HEK293 (cell line): Measurements from ENCODE around the gene CTAGE9.

Source experiments
- CTCF ChIA-PET: fragments of 350-600 bp; formaldehyde crosslinking; extraction: SDS; loops from one replicate; lab custom pipeline; 2021; ENCODE audit warnings: antibody characterized with exemption; lab: Yijun Ruan, JAX
- POLR2A ChIA-PET: fragments of 300-600 bp; formaldehyde crosslinking; extraction: SDS; loops from one replicate; lab custom pipeline; 2020; ENCODE audit warnings: antibody characterized with exemption, inconsistent platforms; lab: Yijun Ruan, JAX
- H3K27ac ChIP-seq: fragments of 200-500 bp; sonication (Bioruptor generic); 2 replicates; pipeline ENCODE4 v1.5.1; 2014; ENCODE audit warnings: low read depth, low read length, control low read depth, inconsistent platforms; ENCODE audit errors: extremely low read depth
- H3K36me3 ChIP-seq, 2 experiments: fragments of 200-500 bp in 1 of 2; sonication (Bioruptor generic) in 1 of 2; 1 replicate in 1 of 2; 2 replicates in 1 of 2; pipeline ENCODE4 v1.5.1; 2014 to 2017; ENCODE audit warnings: inconsistent platforms in 2 of 2, low read length in 2 of 2; ENCODE audit not compliant: control insufficient read depth in 2 of 2, insufficient read depth in 1 of 2
- H3K4me1 ChIP-seq: fragments of 200-500 bp; sonication (Bioruptor generic); 2 replicates; pipeline ENCODE4 v1.5.1; 2014; ENCODE audit warnings: mild to moderate bottlenecking, low read length, inconsistent platforms; ENCODE audit not compliant: control insufficient read depth, insufficient read depth
- H3K4me3 ChIP-seq: 2 replicates; pipeline ENCODE4 v1.5.1; 2011; ENCODE audit warnings: low read depth, mild to moderate bottlenecking, control low read depth, low read length, moderate library complexity
- H3K9me3 ChIP-seq: fragments of 200-500 bp; sonication (Bioruptor generic); 2 replicates; pipeline ENCODE4 v1.5.1; 2014; ENCODE audit warnings: low read depth, low read length, inconsistent platforms; ENCODE audit not compliant: control insufficient read depth, insufficient read depth
- FEZF1 ChIP-seq: fragments of 450-650 bp; formaldehyde crosslinking; IDR thresholded peaks from 2 replicates; pipeline ENCODE4 v1.5.1; 2016; ENCODE audit warnings: missing biosample characterization, missing genetic modification characterization
- SETDB1 ChIP-seq: IDR thresholded peaks from one replicate; pipeline ENCODE4 v1.6.1; 2017; ENCODE audit warnings: mild to moderate bottlenecking, low read length, moderate library complexity, mixed read lengths; ENCODE audit not compliant: insufficient read length
- WT1 ChIP-seq: fragments of 450-650 bp; formaldehyde crosslinking; IDR thresholded peaks from 2 replicates; pipeline ENCODE4 v1.5.1; 2016; ENCODE audit warnings: missing biosample characterization, missing genetic modification characterization
- ZBTB17 ChIP-seq: fragments of 450-650 bp; formaldehyde crosslinking; IDR thresholded peaks from 2 replicates; pipeline ENCODE4 v1.5.1; 2016; ENCODE audit warnings: missing biosample characterization, missing genetic modification characterization
- ZBTB8A ChIP-seq: fragments of 450-650 bp; formaldehyde crosslinking; IDR thresholded peaks from 2 replicates; pipeline ENCODE4 v1.5.1; 2016; ENCODE audit warnings: missing biosample characterization, missing genetic modification characterization
- ZFHX2 ChIP-seq: fragments of 450-650 bp; formaldehyde crosslinking; conservative IDR thresholded peaks from 2 replicates; pipeline ENCODE4 v1.5.1; 2016; ENCODE audit warnings: missing biosample characterization, missing genetic modification characterization
- ZIC2 ChIP-seq: fragments of 450-650 bp; formaldehyde crosslinking; IDR thresholded peaks from 2 replicates; pipeline ENCODE4 v1.5.1; 2016; ENCODE audit warnings: missing biosample characterization, missing genetic modification characterization
- ZNF175 ChIP-seq: fragments of 450-650 bp; formaldehyde crosslinking; IDR thresholded peaks from 2 replicates; pipeline ENCODE4 v1.5.1; 2016; ENCODE audit warnings: missing biosample characterization, missing genetic modification characterization
- ZNF221 ChIP-seq: fragments of 450-650 bp; formaldehyde crosslinking; IDR thresholded peaks from 2 replicates; pipeline ENCODE4 v1.5.1; 2017; ENCODE audit warnings: missing biosample characterization, missing genetic modification characterization, borderline replicate concordance
- ZNF274 ChIP-seq, 2 experiments: fragments of 200-500 bp in 1 of 2; fragments of 450-650 bp in 1 of 2; sonication (Bioruptor generic) in 1 of 2; formaldehyde crosslinking in 1 of 2; IDR thresholded peaks; 2 replicates each; pipeline versions ENCODE4 v1.5.1 to v1.6.1; 2014 to 2016; ENCODE audit warnings: borderline replicate concordance in 1 of 2, inconsistent platforms in 1 of 2, low read length in 1 of 2, missing biosample characterization in 1 of 2, missing genetic modification characterization in 1 of 2
- ZNF350 ChIP-seq: fragments of 450-650 bp; formaldehyde crosslinking; IDR thresholded peaks from 2 replicates; pipeline ENCODE4 v1.5.0; 2017; ENCODE audit warnings: missing biosample characterization, mild to moderate bottlenecking, missing genetic modification characterization
- ZNF394 ChIP-seq: fragments of 450-650 bp; formaldehyde crosslinking; IDR thresholded peaks from 2 replicates; pipeline ENCODE4 v1.5.1; 2016; ENCODE audit warnings: missing biosample characterization, missing genetic modification characterization, mild to moderate bottlenecking, moderate library complexity, borderline replicate concordance
- ZNF529 ChIP-seq: fragments of 450-650 bp; formaldehyde crosslinking; IDR thresholded peaks from 2 replicates; pipeline ENCODE4 v1.5.1; 2017; ENCODE audit warnings: missing genetic modification characterization, missing biosample characterization; ENCODE audit not compliant: insufficient replicate concordance
- ZNF549 ChIP-seq: fragments of 450-650 bp; IDR thresholded peaks from 2 replicates; pipeline ENCODE4 v1.5.1; 2018; ENCODE audit warnings: missing biosample characterization, missing genetic modification characterization, mild to moderate bottlenecking, inconsistent platforms, moderate library complexity
- ZNF621 ChIP-seq: fragments of 450-650 bp; formaldehyde crosslinking; IDR thresholded peaks from 2 replicates; pipeline ENCODE4 v1.5.1; 2017; ENCODE audit warnings: missing biosample characterization, missing genetic modification characterization
- ZNF623 ChIP-seq: fragments of 450-650 bp; formaldehyde crosslinking; IDR thresholded peaks from 2 replicates; pipeline ENCODE4 v1.5.1; 2016; ENCODE audit warnings: missing biosample characterization, missing genetic modification characterization
- ZNF777 ChIP-seq: fragments of 450-650 bp; formaldehyde crosslinking; IDR thresholded peaks from 2 replicates; pipeline ENCODE4 v1.5.1; 2017; ENCODE audit warnings: missing biosample characterization, missing genetic modification characterization, borderline replicate concordance
- ZNF791 ChIP-seq: fragments of 450-650 bp; formaldehyde crosslinking; IDR thresholded peaks from 2 replicates; pipeline ENCODE4 v1.5.1; 2016; ENCODE audit warnings: missing biosample characterization, missing genetic modification characterization
- ZSCAN23 ChIP-seq: fragments of 450-650 bp; formaldehyde crosslinking; IDR thresholded peaks from 2 replicates; pipeline ENCODE4 v1.5.1; 2016; ENCODE audit warnings: missing biosample characterization, missing genetic modification characterization
- ZXDB ChIP-seq: fragments of 450-650 bp; formaldehyde crosslinking; IDR thresholded peaks from 2 replicates; pipeline ENCODE4 v1.5.1; 2016; ENCODE audit warnings: missing biosample characterization, missing genetic modification characterization
- TF ChIP-seq, protein P1 (sequence below): fragments of 450-650 bp; formaldehyde crosslinking; IDR thresholded peaks from 2 replicates; pipeline ENCODE4 v1.5.1; 2016; ENCODE audit warnings: missing biosample characterization, missing genetic modification characterization
- TF ChIP-seq, protein P2 (sequence below): fragments of 450-650 bp; IDR thresholded peaks from 2 replicates; pipeline ENCODE4 v1.5.1; 2018; ENCODE audit warnings: missing biosample characterization, missing genetic modification characterization
- TF ChIP-seq, protein P3 (sequence below): fragments of 450-650 bp; formaldehyde crosslinking; IDR thresholded peaks from 2 replicates; pipeline ENCODE4 v1.5.1; 2017; ENCODE audit warnings: missing biosample characterization, missing genetic modification characterization
- TF ChIP-seq, protein P4 (sequence below): fragments of 450-650 bp; formaldehyde crosslinking; IDR thresholded peaks from 2 replicates; pipeline ENCODE4 v1.5.1; 2016; ENCODE audit warnings: missing biosample characterization, missing genetic modification characterization, low read depth

The CTAGE9 gene

DNA sequence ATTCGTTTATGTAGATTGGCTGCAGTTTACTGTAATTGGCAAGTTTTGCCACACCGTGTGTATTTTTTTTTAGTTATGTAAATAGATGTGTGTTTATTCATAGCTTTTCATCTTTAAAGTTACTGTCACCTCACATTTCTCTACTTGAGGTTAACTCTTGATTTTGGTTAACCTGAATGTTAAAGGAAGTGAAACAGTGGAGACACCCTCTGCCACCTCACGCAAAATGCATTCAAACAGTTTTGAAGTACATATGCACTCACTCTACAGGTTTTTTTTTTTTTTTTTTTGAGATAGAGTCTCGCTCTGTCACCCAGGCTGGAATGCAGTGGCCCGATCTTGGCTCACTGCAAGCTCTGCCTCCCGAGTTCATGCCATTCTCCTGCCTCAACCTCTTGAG is 27.3 kb downstream of the CTAGE9 start:
- H3K36me3 ChIP-seq: no peaks in the 10 kb centered on the region
- H3K4me3 ChIP-seq: no peak overlapping the region
- CTCF ChIA-PET: interaction anchor here (0.7 kb wide), 1 partner anchor 205 kb away, joined by 3 read pairs; no protein-coding TSS in a partner anchor
- no peak overlapping the region for H3K27ac ChIP-seq
- TF ChIP-seq ZNF221 (tag by site-specific recombination): no peak
- no peak for TF ChIP-seq ZBTB17 (tag by site-specific recombination)
- TF ChIP-seq, protein P1, sequence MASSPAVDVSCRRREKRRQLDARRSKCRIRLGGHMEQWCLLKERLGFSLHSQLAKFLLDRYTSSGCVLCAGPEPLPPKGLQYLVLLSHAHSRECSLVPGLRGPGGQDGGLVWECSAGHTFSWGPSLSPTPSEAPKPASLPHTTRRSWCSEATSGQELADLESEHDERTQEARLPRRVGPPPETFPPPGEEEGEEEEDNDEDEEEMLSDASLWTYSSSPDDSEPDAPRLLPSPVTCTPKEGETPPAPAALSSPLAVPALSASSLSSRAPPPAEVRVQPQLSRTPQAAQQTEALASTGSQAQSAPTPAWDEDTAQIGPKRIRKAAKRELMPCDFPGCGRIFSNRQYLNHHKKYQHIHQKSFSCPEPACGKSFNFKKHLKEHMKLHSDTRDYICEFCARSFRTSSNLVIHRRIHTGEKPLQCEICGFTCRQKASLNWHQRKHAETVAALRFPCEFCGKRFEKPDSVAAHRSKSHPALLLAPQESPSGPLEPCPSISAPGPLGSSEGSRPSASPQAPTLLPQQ (tag by site-specific recombination): no peak
- no peak for TF ChIP-seq ZIC2 (tag by site-specific recombination)
- TF ChIP-seq ZFHX2: no peak
- TF ChIP-seq ZSCAN23 (tag by site-specific recombination): no peak
- TF ChIP-seq ZNF175 (tag by site-specific recombination): no peak
- no peak for TF ChIP-seq SETDB1
- TF ChIP-seq, protein P2, sequence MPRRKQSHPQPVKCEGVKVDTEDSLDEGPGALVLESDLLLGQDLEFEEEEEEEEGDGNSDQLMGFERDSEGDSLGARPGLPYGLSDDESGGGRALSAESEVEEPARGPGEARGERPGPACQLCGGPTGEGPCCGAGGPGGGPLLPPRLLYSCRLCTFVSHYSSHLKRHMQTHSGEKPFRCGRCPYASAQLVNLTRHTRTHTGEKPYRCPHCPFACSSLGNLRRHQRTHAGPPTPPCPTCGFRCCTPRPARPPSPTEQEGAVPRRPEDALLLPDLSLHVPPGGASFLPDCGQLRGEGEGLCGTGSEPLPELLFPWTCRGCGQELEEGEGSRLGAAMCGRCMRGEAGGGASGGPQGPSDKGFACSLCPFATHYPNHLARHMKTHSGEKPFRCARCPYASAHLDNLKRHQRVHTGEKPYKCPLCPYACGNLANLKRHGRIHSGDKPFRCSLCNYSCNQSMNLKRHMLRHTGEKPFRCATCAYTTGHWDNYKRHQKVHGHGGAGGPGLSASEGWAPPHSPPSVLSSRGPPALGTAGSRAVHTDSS (tag by site-specific recombination): no peak
- no peak for TF ChIP-seq ZNF549 (tag by site-specific recombination)
- TF ChIP-seq, all 188 proteins: peak for 0
- POLR2A ChIA-PET: no interaction called here
- H3K4me1 ChIP-seq: no peaks in the 10 kb centered on the region
- no peaks in the 10 kb centered on the region for H3K9me3 ChIP-seq

DNA sequence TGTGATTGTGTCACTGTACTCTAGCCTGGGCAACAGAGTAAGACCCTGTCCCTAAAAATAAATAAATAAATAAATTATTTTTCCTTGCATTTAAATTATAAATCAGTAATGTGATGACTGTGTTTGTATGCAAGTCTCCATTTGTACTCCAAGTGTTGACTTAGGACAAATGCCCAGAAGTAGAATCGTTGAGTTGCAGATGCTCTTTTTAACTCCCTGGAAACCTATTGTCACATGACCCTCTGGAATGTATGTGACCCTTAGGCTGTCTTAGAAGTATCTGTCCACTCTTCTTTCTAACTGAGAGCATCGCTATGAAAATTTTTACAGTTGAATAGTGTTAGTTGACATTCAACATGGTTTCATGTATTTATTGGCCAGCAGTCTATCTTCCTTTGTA is 28.4 kb downstream of the CTAGE9 start:
- Histone ChIP-seq H3K36me3 (no peaks in the 10 kb centered on the region), H3K4me3 (no peak overlapping the region), H3K4me1 (no peaks in the 10 kb centered on the region), H3K27ac (no peak overlapping the region), H3K9me3 (no peaks in the 10 kb centered on the region)
- ChIA-PET CTCF (interaction anchor here (1.3 kb wide), 1 partner anchor 12 kb away, joined by 4 read pairs; no protein-coding TSS in a partner anchor), POLR2A (no interaction called here)
- TF ChIP-seq ZNF350 (tag by site-specific recombination): no peak
- TF ChIP-seq FEZF1: 0 out of 2 replicates have a peak, but pooled peaks have one; percentile 23

- Histone ChIP-seq H3K36me3 (no peaks in the 10 kb centered on the region), H3K9me3 (no peaks in the 10 kb centered on the region), H3K4me1 (no peaks in the 10 kb centered on the region), H3K4me3 (no peak overlapping the region), H3K27ac (no peak overlapping the region)
- ChIA-PET POLR2A (no interaction called here), CTCF (interaction anchor here (1.3 kb wide), 1 partner anchor 13 kb away, joined by 4 read pairs; no protein-coding TSS in a partner anchor)
- TF ChIP-seq, protein P1 (tag by site-specific recombination): no peak
- TF ChIP-seq ZNF791 (tag by site-specific recombination) (no peak), ZBTB8A (tag by site-specific recombination) (no peak), ZNF777 (tag by site-specific recombination) (no peak), ZNF274 (IDR thresholded peaks at IDR 0.05; ENCODE audit: low read length) (no peak), ZNF274 (tag by site-specific recombination; IDR thresholded peaks at IDR 0.05; ENCODE audit: borderline replicate concordance) (no peak), ZNF623 (tag by site-specific recombination) (no peak), ZNF394 (tag by site-specific recombination) (no peak), ZNF621 (tag by site-specific recombination) (no peak), ZNF529 (no peak), FEZF1 (no peak), WT1 (tag by site-specific recombination) (no peak), ZXDB (tag by site-specific recombination) (no peak)
- TF ChIP-seq, protein P3, sequence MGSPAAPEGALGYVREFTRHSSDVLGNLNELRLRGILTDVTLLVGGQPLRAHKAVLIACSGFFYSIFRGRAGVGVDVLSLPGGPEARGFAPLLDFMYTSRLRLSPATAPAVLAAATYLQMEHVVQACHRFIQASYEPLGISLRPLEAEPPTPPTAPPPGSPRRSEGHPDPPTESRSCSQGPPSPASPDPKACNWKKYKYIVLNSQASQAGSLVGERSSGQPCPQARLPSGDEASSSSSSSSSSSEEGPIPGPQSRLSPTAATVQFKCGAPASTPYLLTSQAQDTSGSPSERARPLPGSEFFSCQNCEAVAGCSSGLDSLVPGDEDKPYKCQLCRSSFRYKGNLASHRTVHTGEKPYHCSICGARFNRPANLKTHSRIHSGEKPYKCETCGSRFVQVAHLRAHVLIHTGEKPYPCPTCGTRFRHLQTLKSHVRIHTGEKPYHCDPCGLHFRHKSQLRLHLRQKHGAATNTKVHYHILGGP (tag by site-specific recombination): no peak
- TF ChIP-seq, protein P4, sequence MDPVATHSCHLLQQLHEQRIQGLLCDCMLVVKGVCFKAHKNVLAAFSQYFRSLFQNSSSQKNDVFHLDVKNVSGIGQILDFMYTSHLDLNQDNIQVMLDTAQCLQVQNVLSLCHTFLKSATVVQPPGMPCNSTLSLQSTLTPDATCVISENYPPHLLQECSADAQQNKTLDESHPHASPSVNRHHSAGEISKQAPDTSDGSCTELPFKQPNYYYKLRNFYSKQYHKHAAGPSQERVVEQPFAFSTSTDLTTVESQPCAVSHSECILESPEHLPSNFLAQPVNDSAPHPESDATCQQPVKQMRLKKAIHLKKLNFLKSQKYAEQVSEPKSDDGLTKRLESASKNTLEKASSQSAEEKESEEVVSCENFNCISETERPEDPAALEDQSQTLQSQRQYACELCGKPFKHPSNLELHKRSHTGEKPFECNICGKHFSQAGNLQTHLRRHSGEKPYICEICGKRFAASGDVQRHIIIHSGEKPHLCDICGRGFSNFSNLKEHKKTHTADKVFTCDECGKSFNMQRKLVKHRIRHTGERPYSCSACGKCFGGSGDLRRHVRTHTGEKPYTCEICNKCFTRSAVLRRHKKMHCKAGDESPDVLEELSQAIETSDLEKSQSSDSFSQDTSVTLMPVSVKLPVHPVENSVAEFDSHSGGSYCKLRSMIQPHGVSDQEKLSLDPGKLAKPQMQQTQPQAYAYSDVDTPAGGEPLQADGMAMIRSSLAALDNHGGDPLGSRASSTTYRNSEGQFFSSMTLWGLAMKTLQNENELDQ (tag by site-specific recombination): no peak
Measured at GRCh38 chr6:131681585-131681984, 29.2 kb downstream of the CTAGE9 start.
